HepG2 (cell line): ENCODE data around the gene ITGB7. TPM values are rescaled to one million over a fixed set of nuclear protein-coding genes. Genes with fewer than 3 reads are reported as not detected.

Source experiments
- ARID2 ChIP-seq: sonication (generic); formaldehyde crosslinking; IDR thresholded peaks from 2 replicates; pipeline ENCODE4 v1.8.1; 2022; ENCODE audit warnings: mild to moderate bottlenecking, missing genetic modification reagents, borderline replicate concordance
- BHLHE40 ChIP-seq: IDR thresholded peaks from 2 replicates; pipeline ENCODE4 v1.6.1; 2011; ENCODE audit warnings: low read length, improper control_type of control experiment
- FIP1L1 ChIP-seq: fragments of 200-400 bp; formaldehyde crosslinking; IDR thresholded peaks from 2 replicates; pipeline ENCODE4 v1.6.1; 2018; ENCODE audit warnings: low read depth, mild to moderate bottlenecking, low read length, moderate library complexity, borderline replicate concordance; ENCODE audit not compliant: insufficient read depth
- FOSL2 ChIP-seq: sonication (generic); formaldehyde crosslinking; IDR thresholded peaks from 2 replicates; pipeline ENCODE4 v1.4.0; 2020; ENCODE audit warnings: missing genetic modification reagents
- FOXK2 ChIP-seq: fragments of 450-650 bp; IDR thresholded peaks from 2 replicates; pipeline ENCODE4 v1.6.1; 2016
- HDAC1 ChIP-seq: sonication (generic); formaldehyde crosslinking; IDR thresholded peaks from 2 replicates; pipeline ENCODE4 v1.5.1; 2020; ENCODE audit warnings: mild to moderate bottlenecking, missing genetic modification reagents
- HES4 ChIP-seq: sonication (generic); formaldehyde crosslinking; IDR thresholded peaks from 2 replicates; pipeline ENCODE4 v1.9.0; 2021; ENCODE audit warnings: mild to moderate bottlenecking, missing genetic modification reagents, borderline replicate concordance
- HNRNPH1 ChIP-seq: fragments of 200-400 bp; formaldehyde crosslinking; optimal IDR thresholded peaks from 2 replicates; pipeline ENCODE3; 2017; ENCODE audit warnings: mild to moderate bottlenecking, low read depth, low read length
- IRX3 ChIP-seq: sonication (generic); formaldehyde crosslinking; IDR thresholded peaks from 2 replicates; pipeline ENCODE4 v1.8.1; 2023; ENCODE audit warnings: mild to moderate bottlenecking, low read depth, missing genetic modification reagents, borderline replicate concordance
- JDP2 ChIP-seq: sonication (generic); formaldehyde crosslinking; IDR thresholded peaks from 2 replicates; pipeline ENCODE4 v1.8.1; 2022; ENCODE audit warnings: missing genetic modification reagents, borderline replicate concordance
- KDM4B ChIP-seq: sonication (generic); formaldehyde crosslinking; IDR thresholded peaks from 2 replicates; pipeline ENCODE4 v1.4.0; 2020; ENCODE audit warnings: missing genetic modification reagents
- MEF2D ChIP-seq: sonication (generic); formaldehyde crosslinking; IDR thresholded peaks from 2 replicates; pipeline ENCODE4 v1.5.1; 2020; ENCODE audit warnings: mild to moderate bottlenecking, missing genetic modification reagents
- NKX3-1 ChIP-seq: sonication (generic); formaldehyde crosslinking; IDR thresholded peaks from 2 replicates; pipeline ENCODE4 v1.5.0; 2020; ENCODE audit warnings: missing genetic modification reagents
- PHF8 ChIP-seq: sonication (generic); formaldehyde crosslinking; IDR thresholded peaks from 2 replicates; pipeline ENCODE4 v1.5.0; 2020; ENCODE audit warnings: missing genetic modification reagents
- PRMT3 ChIP-seq: sonication (generic); formaldehyde crosslinking; IDR thresholded peaks from 2 replicates; pipeline ENCODE4 v1.8.1; 2022; ENCODE audit warnings: low read depth, mild to moderate bottlenecking, moderate library complexity, missing genetic modification reagents, borderline replicate concordance
- RFX5 ChIP-seq: IDR thresholded peaks from 2 replicates; pipeline ENCODE4 v1.6.1; 2011; ENCODE audit warnings: low read depth, low read length, improper control_type of control experiment
- RNF2 ChIP-seq: fragments of 450-650 bp; conservative IDR thresholded peaks from 2 replicates; pipeline ENCODE4 v1.6.1; 2016; ENCODE audit warnings: low read depth
- SALL2 ChIP-seq: sonication (generic); formaldehyde crosslinking; IDR thresholded peaks from 2 replicates; pipeline ENCODE4 v1.8.1; 2023; ENCODE audit warnings: mild to moderate bottlenecking, missing genetic modification reagents, inconsistent platforms
- SUZ12 ChIP-seq: fragments of 150-350 bp; IDR thresholded peaks from 2 replicates; pipeline ENCODE4 v1.6.1; 2014; ENCODE audit warnings: low read depth, low read length
- TCF7 ChIP-seq: sonication (generic); IDR thresholded peaks from 2 replicates; pipeline ENCODE4 v1.6.1; 2016; ENCODE audit warnings: antibody characterized with exemption, low read depth
- ZEB1 ChIP-seq: IDR thresholded peaks from 2 replicates; pipeline ENCODE4 v1.6.1; 2012; ENCODE audit warnings: mild to moderate bottlenecking, low read depth, inconsistent platforms; ENCODE audit not compliant: insufficient replicate concordance
- ZFP36L1 ChIP-seq: sonication (generic); formaldehyde crosslinking; IDR thresholded peaks from 2 replicates; pipeline ENCODE4 v1.8.0; 2022; ENCODE audit warnings: mild to moderate bottlenecking, missing genetic modification reagents, moderate library complexity
- ZFP37 ChIP-seq: sonication (generic); formaldehyde crosslinking; IDR thresholded peaks from 2 replicates; pipeline ENCODE4 v1.4.0; 2020; ENCODE audit warnings: missing genetic modification reagents, borderline replicate concordance
- ZMYM2 ChIP-seq: sonication (generic); formaldehyde crosslinking; IDR thresholded peaks from 2 replicates; pipeline ENCODE4 v1.8.0; 2022; ENCODE audit warnings: mild to moderate bottlenecking, missing genetic modification reagents
- ZMYM4 ChIP-seq: sonication (generic); formaldehyde crosslinking; IDR thresholded peaks from 2 replicates; pipeline ENCODE4 v1.8.1; 2023; ENCODE audit warnings: mild to moderate bottlenecking, missing genetic modification reagents
- ZNF230 ChIP-seq: sonication (generic); formaldehyde crosslinking; IDR thresholded peaks from 2 replicates; pipeline ENCODE4 v1.4.0; 2020; ENCODE audit warnings: mild to moderate bottlenecking, missing genetic modification reagents
- ZNF431 ChIP-seq: sonication (generic); formaldehyde crosslinking; IDR thresholded peaks from 2 replicates; pipeline ENCODE4 v1.9.0; 2022; ENCODE audit warnings: missing genetic modification reagents, low read depth, mild to moderate bottlenecking, borderline replicate concordance
- ZNF569 ChIP-seq: sonication (generic); formaldehyde crosslinking; IDR thresholded peaks from 2 replicates; pipeline ENCODE4 v1.5.0; 2020; ENCODE audit warnings: mild to moderate bottlenecking, missing genetic modification reagents, moderate library complexity, borderline replicate concordance
- ZNF652 ChIP-seq: IDR thresholded peaks from 2 replicates; pipeline ENCODE4 v1.6.1; 2016; ENCODE audit warnings: low read depth, borderline replicate concordance
- polyA plus RNA-seq, 8 experiments: library from polyadenylated mRNA; depleted of rRNA in 3 of 8; stranded (reverse) in 7 of 8; unstranded in 1 of 8; fragments of >200 nt; fragmentation: Illumina TruSeq in 4 of 8; extraction: Trizol in 4 of 8; gene quantifications; 2 replicates each; pipeline versions ENCODE4 v1.2.1 to v1.2.3, GENCODE V29; 2011 to 2016; ENCODE audit warnings: low read depth in 4 of 8, missing spikeins in 1 of 8, mixed read lengths in 1 of 8; ENCODE audit not compliant: insufficient read depth in 1 of 8
- total RNA-seq, 5 experiments: library from RNA; depleted of rRNA; stranded (reverse); fragments of >200 nt; fragmentation: Illumina TruSeq; extraction: Trizol; gene quantifications; 2 replicates each; pipeline ENCODE4 v1.2.3, GENCODE V29; 2016; ENCODE audit warnings: low read depth in 1 of 5
- TF ChIP-seq, protein P1 (sequence below): sonication (generic); formaldehyde crosslinking; conservative IDR thresholded peaks from 2 replicates; pipeline ENCODE4 v1.8.0; 2022; ENCODE audit warnings: missing genetic modification reagents
- TF ChIP-seq, protein P2 (sequence below): IDR thresholded peaks from 2 replicates; pipeline ENCODE4 v1.6.1; 2012; ENCODE audit warnings: low read depth, low read length, improper control_type of control experiment

ITGB7 gene
- total and polyA plus RNA-seq, 2 of the 13 experiments (the other 11 are each of a cell fraction or from before 2014, with no cell fraction given), result 0.16 to 0.18 TPM

- no peak for TF ChIP-seq RNF2
- TF ChIP-seq ZMYM4, result peak; percentile 51; the same call in 1 of the 2 replicates
- 0 out of 2 replicates have a peak, but pooled peaks have one; percentile 27 for TF ChIP-seq ZNF431 (CRISPR knock-in tag)
- TF ChIP-seq, protein P1, sequence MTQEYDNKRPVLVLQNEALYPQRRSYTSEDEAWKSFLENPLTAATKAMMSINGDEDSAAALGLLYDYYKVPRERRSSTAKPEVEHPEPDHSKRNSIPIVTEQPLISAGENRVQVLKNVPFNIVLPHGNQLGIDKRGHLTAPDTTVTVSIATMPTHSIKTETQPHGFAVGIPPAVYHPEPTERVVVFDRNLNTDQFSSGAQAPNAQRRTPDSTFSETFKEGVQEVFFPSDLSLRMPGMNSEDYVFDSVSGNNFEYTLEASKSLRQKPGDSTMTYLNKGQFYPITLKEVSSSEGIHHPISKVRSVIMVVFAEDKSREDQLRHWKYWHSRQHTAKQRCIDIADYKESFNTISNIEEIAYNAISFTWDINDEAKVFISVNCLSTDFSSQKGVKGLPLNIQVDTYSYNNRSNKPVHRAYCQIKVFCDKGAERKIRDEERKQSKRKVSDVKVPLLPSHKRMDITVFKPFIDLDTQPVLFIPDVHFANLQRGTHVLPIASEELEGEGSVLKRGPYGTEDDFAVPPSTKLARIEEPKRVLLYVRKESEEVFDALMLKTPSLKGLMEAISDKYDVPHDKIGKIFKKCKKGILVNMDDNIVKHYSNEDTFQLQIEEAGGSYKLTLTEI (CRISPR knock-in tag), result no peak
- peak; percentile 60; the same call in 1 of the 2 replicates for TF ChIP-seq SALL2
- TF ChIP-seq PHF8 (CRISPR knock-in tag), result no peak
- TF ChIP-seq BHLHE40, result no peak
- TF ChIP-seq FIP1L1, result no peak
- no peak for TF ChIP-seq ZFP36L1
- no peak for TF ChIP-seq ZFP37 (CRISPR knock-in tag)
- TF ChIP-seq ZEB1, result no peak
- TF ChIP-seq, protein P2, sequence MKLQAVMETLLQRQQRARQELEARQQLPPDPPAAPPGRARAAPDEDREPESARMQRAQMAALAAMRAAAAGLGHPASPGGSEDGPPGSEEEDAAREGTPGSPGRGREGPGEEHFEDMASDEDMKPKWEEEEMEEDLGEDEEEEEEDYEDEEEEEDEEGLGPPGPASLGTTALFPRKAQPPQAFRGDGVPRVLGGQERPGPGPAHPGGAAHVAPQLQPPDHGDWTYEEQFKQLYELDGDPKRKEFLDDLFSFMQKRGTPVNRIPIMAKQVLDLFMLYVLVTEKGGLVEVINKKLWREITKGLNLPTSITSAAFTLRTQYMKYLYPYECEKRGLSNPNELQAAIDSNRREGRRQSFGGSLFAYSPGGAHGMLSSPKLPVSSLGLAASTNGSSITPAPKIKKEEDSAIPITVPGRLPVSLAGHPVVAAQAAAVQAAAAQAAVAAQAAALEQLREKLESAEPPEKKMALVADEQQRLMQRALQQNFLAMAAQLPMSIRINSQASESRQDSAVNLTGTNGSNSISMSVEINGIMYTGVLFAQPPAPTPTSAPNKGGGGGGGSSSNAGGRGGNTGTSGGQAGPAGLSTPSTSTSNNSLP, result peak; percentile 35; the same call in 1 of the 2 replicates
- TF ChIP-seq HNRNPH1, result no peak
- no peak for TF ChIP-seq SUZ12
- no peak for TF ChIP-seq ZNF569 (CRISPR knock-in tag)
- TF ChIP-seq ZNF230 (CRISPR knock-in tag), result no peak
- no peak for TF ChIP-seq MEF2D
- TF ChIP-seq ARID2 (CRISPR knock-in tag), result no peak
- peak; percentile 70; the same call in 1 of the 2 replicates for TF ChIP-seq HDAC1 (CRISPR knock-in tag)
- peak; percentile 68; the same call in 1 of the 2 replicates for TF ChIP-seq FOSL2 (CRISPR knock-in tag)
- no peak for TF ChIP-seq HES4 (CRISPR knock-in tag)
- TF ChIP-seq TCF7, result no peak
- TF ChIP-seq PRMT3 (CRISPR knock-in tag), result no peak
- no peak for TF ChIP-seq FOXK2
- no peak for TF ChIP-seq NKX3-1 (CRISPR knock-in tag)
- TF ChIP-seq KDM4B (CRISPR knock-in tag), result 0 out of 2 replicates have a peak, but pooled peaks have one; percentile 53
- no peak for TF ChIP-seq ZNF652 (CRISPR knock-in tag)
- no peak for TF ChIP-seq RFX5
- no peak for TF ChIP-seq ZMYM2 (CRISPR knock-in tag)
- no peak for TF ChIP-seq IRX3 (CRISPR knock-in tag)
- TF ChIP-seq JDP2 (CRISPR knock-in tag), result no peak
Measured at GRCh38 chr12:53174881-53175491, 32.1 kb downstream of the ITGB7 start (continued).
